ENCODE results near the gene MPST.

The MPST gene

GRCh38 chr22:37054600-37055365 lies 35.2 kb downstream of the MPST start:
- no peak for TF ChIP-seq CTCF (IDR thresholded peaks at IDR 0.05; ENCODE audit: low read depth, low read length)
- H3K4me3 ChIP-seq (ENCODE audit: low read depth, low read length) = no peak overlapping the region
- in situ Hi-C loops (cut with HindIII; ENCODE audit: low sequenced_read_pairs) = no loop called here
- no peak for DNase-seq (ENCODE audit: low read depth, low spot score)

- no peak overlapping the region for H3K4me3 ChIP-seq (ENCODE audit: low read depth, low read length)
- in situ Hi-C loops (cut with HindIII; ENCODE audit: low sequenced_read_pairs) = no loop called here
- TF ChIP-seq CTCF (IDR thresholded peaks at IDR 0.05; ENCODE audit: low read depth, low read length) = no peak
- no peak for DNase-seq (ENCODE audit: low read depth, low spot score)
These were observed 36.7 kb downstream of the MPST start for GRCh38 chr22:37056246-37056645.

GRCh38 chr22:37057226-37057625 lies 37.7 kb downstream of the MPST start:
- DNase-seq (ENCODE audit: low read depth, low spot score) = no peak
- no peak overlapping the region for H3K4me3 ChIP-seq (ENCODE audit: low read depth, low read length)
- in situ Hi-C loops (cut with HindIII; ENCODE audit: low sequenced_read_pairs) = no loop called here
- no peak for TF ChIP-seq CTCF (IDR thresholded peaks at IDR 0.05; ENCODE audit: low read depth, low read length)

GRCh38 chr22:37057796-37058510 lies 38.4 kb downstream of the MPST start:
- no peak overlapping the region for H3K4me3 ChIP-seq (ENCODE audit: low read depth, low read length)
- in situ Hi-C loops (cut with HindIII; ENCODE audit: low sequenced_read_pairs) = no loop called here
- TF ChIP-seq CTCF (IDR thresholded peaks at IDR 0.05; ENCODE audit: low read depth, low read length) = no peak
- no peak for DNase-seq (ENCODE audit: low read depth, low spot score)

- no peak for TF ChIP-seq CTCF (IDR thresholded peaks at IDR 0.05; ENCODE audit: low read depth, low read length)
- in situ Hi-C loops (cut with HindIII; ENCODE audit: low sequenced_read_pairs) = no loop called here
- no peak overlapping the region for H3K4me3 ChIP-seq (ENCODE audit: low read depth, low read length)
- DNase-seq (ENCODE audit: low read depth, low spot score) = no peak
These were observed 39.6 kb downstream of the MPST start for GRCh38 chr22:37058917-37059701.

GRCh38 chr22:37059876-37060449 lies 40.4 kb downstream of the MPST start:
- no peak for TF ChIP-seq CTCF (IDR thresholded peaks at IDR 0.05; ENCODE audit: low read depth, low read length)
- no peak for DNase-seq (ENCODE audit: low read depth, low spot score)
- H3K4me3 ChIP-seq (ENCODE audit: low read depth, low read length) = no peak overlapping the region
- in situ Hi-C loops (cut with HindIII; ENCODE audit: low sequenced_read_pairs) = no loop called here

Measured in astrocyte of the spinal cord (primary cell).